SK-N-DZ (cell line): Measurements from ENCODE around the gene AHRR.
A peak's percentile ranks its signal among the peaks of the same experiment; 100 is the strongest.
"Not testable (repeated sequence)": the region's sequence is repeated elsewhere in the genome, so short reads cannot be mapped to it uniquely, and the experiment has no call there.

Experiments used
- DNase-seq: peaks from one replicate; pipeline ENCODE4 v3.0.0-alpha.2; 2015; ENCODE audit warnings: low spot score

Gene AHRR

DNA sequence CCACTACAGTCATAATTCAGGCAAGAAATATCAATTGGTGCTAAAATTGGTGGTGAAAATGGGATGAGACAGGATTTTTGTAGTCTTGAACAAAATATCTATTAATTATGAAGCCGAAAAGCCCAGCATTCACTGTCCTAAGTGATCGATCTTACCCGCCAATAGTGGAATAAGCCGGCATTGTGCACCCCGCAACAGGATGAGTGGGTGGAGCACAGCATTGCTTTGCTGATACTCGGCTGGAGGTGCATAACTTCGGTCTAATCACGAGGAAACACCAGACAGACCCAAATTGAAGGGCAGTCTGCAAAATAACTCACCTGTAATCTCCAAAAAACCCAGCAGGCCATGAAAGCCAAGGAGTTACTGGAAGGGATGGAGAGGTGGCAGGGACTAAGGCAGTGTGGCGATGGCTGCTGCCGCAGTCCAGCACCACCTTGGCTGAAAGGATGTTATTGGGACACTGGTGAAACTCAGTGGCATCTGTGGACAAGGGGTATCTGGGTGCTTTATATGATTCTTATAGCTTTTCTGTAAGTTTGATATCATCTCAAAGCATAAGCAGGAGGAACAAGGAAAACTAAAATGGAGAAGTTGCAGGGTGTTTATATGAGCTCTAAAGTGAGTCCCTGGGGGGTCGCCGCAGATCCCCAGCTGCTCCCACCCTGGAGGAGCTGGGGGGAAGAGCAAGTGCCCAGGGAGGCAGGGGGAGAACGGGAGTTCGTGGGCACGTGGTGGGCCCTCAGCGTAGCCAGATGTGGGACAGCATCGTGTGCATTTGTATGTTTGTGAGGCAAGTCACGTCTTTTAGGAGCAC lies 45.2 kb downstream of the AHRR start:
- DNase-seq = no peak

GRCh38 chr5:367358-368130 lies 46.0 kb downstream of the AHRR start:
- no peak for DNase-seq

- DNase-seq = no peak
These were observed 46.9 kb downstream of the AHRR start for GRCh38 chr5:368183-369084.

DNA sequence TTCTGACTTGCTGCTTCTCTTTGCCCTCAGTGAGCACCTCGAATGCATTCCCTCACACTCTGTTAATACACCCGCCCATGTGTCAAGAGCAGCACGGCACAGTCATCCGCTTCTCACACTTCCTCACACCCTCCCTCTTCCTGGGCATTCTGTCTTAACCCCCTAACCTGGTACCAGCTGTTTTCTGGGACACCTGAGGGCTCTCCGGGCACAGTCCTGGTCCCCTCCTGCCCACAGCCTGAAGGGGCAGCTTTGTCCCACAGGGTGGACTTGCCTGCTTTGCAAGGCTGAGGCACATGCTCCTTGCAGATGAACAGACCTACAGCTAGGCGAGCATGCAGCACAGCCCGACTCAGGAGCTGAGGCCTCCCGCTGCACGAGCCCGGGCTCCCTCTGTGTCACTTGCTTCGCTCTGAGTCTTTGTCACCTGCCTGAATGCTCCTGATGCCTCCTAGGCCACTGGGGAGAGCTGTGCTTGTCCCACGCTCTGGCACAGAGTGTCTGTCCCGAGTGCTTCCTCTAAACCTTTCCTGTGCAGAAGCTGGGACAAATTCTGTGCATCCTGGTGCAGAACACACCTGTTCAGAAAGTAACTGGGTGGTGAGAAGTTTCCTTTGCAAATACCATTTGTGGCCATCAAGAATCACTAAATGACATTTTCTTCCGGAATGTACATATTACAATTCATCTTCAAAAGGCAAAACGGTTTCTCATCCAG lies 47.8 kb downstream of the AHRR start:
- DNase-seq = no peak

- DNase-seq = not testable (repeated sequence)
These were observed 48.3 kb downstream of the AHRR start for GRCh38 chr5:369869-370236.

- DNase-seq = no peak
These were observed 48.9 kb downstream of the AHRR start for GRCh38 chr5:370311-370958.

DNA sequence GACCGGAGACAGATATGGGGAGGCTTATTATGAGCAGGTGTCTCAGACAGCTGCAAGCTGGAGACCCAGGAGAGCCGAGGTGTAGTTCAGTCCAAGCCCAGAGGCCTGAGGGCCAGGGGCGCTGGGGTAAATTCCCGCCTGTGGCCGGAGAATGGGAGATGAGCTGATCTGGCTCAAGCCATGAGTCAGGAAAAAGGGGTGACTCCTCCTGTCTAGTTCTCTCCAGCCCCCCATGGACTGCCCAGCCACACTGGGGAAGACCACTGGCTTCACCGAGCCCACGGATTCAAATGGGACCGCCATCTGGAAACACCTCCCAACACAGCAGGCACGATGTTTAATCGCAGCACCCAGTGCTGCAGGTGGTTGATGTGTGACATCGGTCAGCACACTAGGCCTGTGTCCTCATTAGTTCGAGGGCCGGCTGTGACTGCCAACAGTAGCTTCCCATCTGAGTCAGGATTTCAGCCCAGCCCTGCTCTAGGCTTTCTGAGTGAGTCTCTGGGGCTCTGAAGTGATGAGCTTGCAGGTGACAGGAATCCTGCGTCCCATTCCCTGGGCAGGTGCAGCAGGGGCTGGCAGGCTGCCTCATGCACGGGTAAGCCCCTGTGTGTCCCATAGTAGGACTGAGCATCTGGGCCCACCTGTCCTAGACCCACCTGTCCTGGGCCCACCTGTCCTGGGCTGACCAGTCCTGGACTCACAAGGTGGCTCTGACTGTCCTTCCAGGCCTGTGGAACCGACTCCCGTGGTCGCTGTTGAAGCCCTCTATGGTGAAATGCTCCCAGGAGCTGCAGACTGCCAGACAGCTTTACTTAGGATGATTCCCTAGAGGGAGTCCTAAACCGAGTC lies 49.7 kb downstream of the AHRR start:
- DNase-seq = no peak

- DNase-seq = peak; percentile 35
These were observed 50.5 kb downstream of the AHRR start for GRCh38 chr5:371811-372555.

- DNase-seq = no peak
These were observed 51.1 kb downstream of the AHRR start for GRCh38 chr5:372556-372995.

GRCh38 chr5:372996-373709 lies 51.6 kb downstream of the AHRR start:
- no peak for DNase-seq

- no peak for DNase-seq
These were observed 52.4 kb downstream of the AHRR start for GRCh38 chr5:373710-374602.

- DNase-seq = no peak
These were observed 53.3 kb downstream of the AHRR start for GRCh38 chr5:374631-375335.

GRCh38 chr5:375336-375920 lies 53.9 kb downstream of the AHRR start:
- DNase-seq = no peak

GRCh38 chr5:375921-376798 lies 54.6 kb downstream of the AHRR start:
- DNase-seq = no peak

DNA sequence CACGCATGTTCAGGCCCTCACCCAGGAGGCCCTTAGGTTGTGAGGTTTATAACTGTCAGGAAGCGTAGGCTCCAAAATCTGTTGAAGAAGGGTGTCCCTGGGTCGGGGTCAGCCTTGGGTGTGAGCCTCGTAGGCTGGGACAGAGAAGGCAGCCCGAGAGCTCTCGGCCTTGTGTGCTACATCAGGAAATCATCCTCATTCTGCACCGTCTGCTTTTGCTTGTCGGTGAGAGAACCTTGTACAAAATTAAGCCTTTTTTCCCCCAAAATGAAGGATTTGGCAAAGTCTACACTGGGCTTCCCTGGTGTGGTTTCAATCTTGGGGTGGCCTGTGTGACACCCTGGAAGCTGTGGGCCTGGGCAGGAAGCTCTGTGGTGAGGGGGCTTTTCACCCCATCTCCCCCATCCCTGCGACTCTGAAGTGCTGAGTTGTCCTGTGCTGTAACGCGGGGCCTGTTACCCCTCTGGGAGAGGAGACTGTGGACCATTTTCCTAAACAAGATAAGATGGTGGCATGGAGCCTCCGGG lies 55.3 kb downstream of the AHRR start:
- DNase-seq = no peak
